ENCODE data around the gene LGI1. TPM values are rescaled to one million over a fixed set of nuclear protein-coding genes. Genes with fewer than 3 reads are reported as not detected.
A peak's percentile ranks its signal among the peaks of the same experiment; 100 is the strongest.

LGI1 gene
- total RNA-seq, 6 experiments from 2014 or later = not detected

GRCh38 chr10:93749218-93749799 is 8.4 kb upstream of the LGI1 start:
- H3K4me1 Mint-ChIP-seq (ENCODE audit: low read depth) = peaks cover 53% of the 10 kb centered on the region
- H3K36me3 Mint-ChIP-seq (ENCODE audit: low read depth) = no peaks in the 10 kb centered on the region
- no peaks in the 10 kb centered on the region for H3K9me3 Mint-ChIP-seq
- no peak for TF ChIP-seq CTCF (IDR thresholded peaks at IDR 0.05)
- peaks cover 4% of the 10 kb centered on the region; the same call in 1 of the 2 replicates for H3K27me3 Mint-ChIP-seq (ENCODE audit: insufficient read depth)
- no peak overlapping the region for H3K4me3 Mint-ChIP-seq
- DNase-seq = no peak
- H3K27ac Mint-ChIP-seq = no peak overlapping the region

GRCh38 chr10:93751124-93751523 is 6.6 kb upstream of the LGI1 start:
- Mint-ChIP-seq H3K27me3 (ENCODE audit: insufficient read depth) (peaks cover 8% of the 10 kb centered on the region; the same call in 1 of the 2 replicates), H3K4me3 (no peak overlapping the region), H3K36me3 (ENCODE audit: low read depth) (no peaks in the 10 kb centered on the region), H3K27ac (no peak overlapping the region), H3K9me3 (no peaks in the 10 kb centered on the region), H3K4me1 (ENCODE audit: low read depth) (peaks cover 44% of the 10 kb centered on the region)
- no peak for DNase-seq
- no peak for TF ChIP-seq CTCF (IDR thresholded peaks at IDR 0.05)

DNA sequence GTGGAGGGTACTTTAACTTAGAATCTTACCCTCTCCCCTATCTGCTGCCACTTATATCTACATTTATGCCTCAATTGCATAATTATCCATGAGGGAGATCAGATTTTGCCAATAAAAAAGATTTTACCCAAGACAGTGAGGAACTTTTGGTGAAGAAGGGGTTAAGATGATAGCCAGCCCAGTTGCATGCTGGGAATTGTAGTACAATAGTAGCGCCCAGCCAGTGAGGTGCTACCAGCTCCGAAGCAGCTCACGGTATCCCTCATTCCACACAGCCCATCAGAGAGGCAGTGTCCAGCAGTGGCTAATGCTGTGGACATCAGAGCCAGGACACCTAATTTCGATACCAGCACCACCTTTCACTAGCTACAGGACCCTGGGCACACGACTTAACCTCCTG is 5.9 kb upstream of the LGI1 start:
- no peaks in the 10 kb centered on the region for H3K36me3 Mint-ChIP-seq (ENCODE audit: low read depth)
- no peak overlapping the region for H3K27ac Mint-ChIP-seq
- H3K4me1 Mint-ChIP-seq (ENCODE audit: low read depth) = peaks cover 37% of the 10 kb centered on the region
- H3K9me3 Mint-ChIP-seq = no peaks in the 10 kb centered on the region
- peaks cover 8% of the 10 kb centered on the region; the same call in 1 of the 2 replicates for H3K27me3 Mint-ChIP-seq (ENCODE audit: insufficient read depth)
- peak; percentile 19 for DNase-seq
- TF ChIP-seq CTCF (IDR thresholded peaks at IDR 0.05) = no peak
- no peak overlapping the region for H3K4me3 Mint-ChIP-seq

DNA sequence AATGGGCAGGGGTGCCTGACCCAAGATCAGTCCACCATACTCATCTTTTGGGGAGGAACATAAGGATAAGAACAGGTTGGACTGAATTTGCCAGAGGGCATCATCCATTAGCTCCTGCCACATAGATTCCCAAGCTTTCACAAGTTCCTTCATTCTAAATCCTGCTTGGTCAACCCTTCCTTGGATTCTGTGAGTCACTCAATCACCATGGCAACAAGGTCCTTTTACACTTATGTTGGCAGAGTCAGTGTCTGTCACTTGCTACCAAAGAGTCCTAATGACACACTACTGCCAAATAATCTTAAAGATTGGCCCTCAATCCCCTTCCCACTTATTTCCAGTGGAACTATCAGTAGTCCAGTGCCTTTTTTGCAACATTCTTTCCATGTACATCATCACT is 5.0 kb upstream of the LGI1 start:
- no peaks in the 10 kb centered on the region for H3K9me3 Mint-ChIP-seq

DNA sequence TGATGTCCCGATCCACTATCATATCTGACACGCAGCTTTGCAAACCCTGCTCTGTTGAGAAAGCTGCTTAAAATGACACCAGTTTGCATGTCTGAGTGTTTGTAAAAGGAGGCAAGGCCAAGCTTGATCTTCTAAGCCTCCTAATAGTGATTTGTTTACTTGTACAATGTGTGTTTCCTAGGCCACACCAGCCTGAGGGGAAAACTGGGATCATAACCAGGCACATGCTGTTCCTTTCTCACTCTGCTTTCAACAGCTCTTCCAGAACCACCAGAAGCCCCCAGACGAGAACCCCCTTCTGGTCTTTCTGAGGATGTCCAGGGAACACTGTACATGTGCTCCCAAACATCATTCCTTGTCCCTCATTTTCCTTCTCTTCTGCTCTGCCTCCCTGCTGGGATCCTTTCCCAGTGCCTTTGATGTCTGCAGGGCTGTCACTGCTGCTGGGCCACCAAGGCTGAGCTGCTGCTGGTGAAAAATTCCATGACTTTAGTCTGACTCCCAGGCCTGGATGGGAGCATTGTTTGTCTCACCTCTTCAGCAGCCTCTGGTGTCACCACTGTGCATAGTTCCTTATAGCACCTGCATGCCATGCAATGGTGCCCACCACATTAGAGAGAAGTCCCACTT is 4.0 kb upstream of the LGI1 start:
- no peak for DNase-seq
- Mint-ChIP-seq H3K36me3 (ENCODE audit: low read depth) (no peaks in the 10 kb centered on the region), H3K9me3 (no peaks in the 10 kb centered on the region), H3K27ac (no peak overlapping the region), H3K4me1 (ENCODE audit: low read depth) (peaks cover 24% of the 10 kb centered on the region), H3K27me3 (ENCODE audit: insufficient read depth) (peaks cover 12% of the 10 kb centered on the region; the same call in 1 of the 2 replicates), H3K4me3 (no peak overlapping the region)
- no peak for TF ChIP-seq CTCF (IDR thresholded peaks at IDR 0.05)

More for the DNA sequence above, 5.0 kb upstream of the LGI1 start:
- Mint-ChIP-seq H3K27me3 (ENCODE audit: insufficient read depth) (peaks cover 9% of the 10 kb centered on the region; the same call in 1 of the 2 replicates), H3K4me1 (ENCODE audit: low read depth) (peaks cover 27% of the 10 kb centered on the region), H3K36me3 (ENCODE audit: low read depth) (no peaks in the 10 kb centered on the region), H3K4me3 (no peak overlapping the region), H3K27ac (0 out of 2 replicates have a peak overlapping the region, but pooled peaks have one; percentile 9)
- peak; percentile 76 for DNase-seq
- TF ChIP-seq CTCF (IDR thresholded peaks at IDR 0.05) = no peak

Data from HFFc6 (cell line).